GM21515 (cell line): ENCODE data around the gene TYMP.
A peak's percentile ranks its signal among the peaks of the same experiment; 100 is the strongest.
"Not testable (repeated sequence)": the region's sequence is repeated elsewhere in the genome, so short reads cannot be mapped to it uniquely, and the experiment has no call there.

Experiments
- ATAC-seq: cut with Tn5 transposase; IDR thresholded peaks from one replicate; pipeline ENCODE4 v1.9.1; 2021; ENCODE audit not compliant: unreplicated experiment

The TYMP gene

GRCh38 chr22:50542416-50542927 is 12.7 kb upstream of the TYMP start:
- ATAC-seq, result no peak

- ATAC-seq, result not testable (repeated sequence)
Measured at GRCh38 chr22:50541667-50542026, 11.8 kb upstream of the TYMP start.

- no peak for ATAC-seq
Measured at GRCh38 chr22:50540381-50540780, 10.6 kb upstream of the TYMP start.

GRCh38 chr22:50537765-50538164 is 8.0 kb upstream of the TYMP start:
- no peak for ATAC-seq

- no peak for ATAC-seq
Measured at GRCh38 chr22:50536226-50536625, 6.4 kb upstream of the TYMP start.

GRCh38 chr22:50535113-50535512 is 5.3 kb upstream of the TYMP start:
- ATAC-seq, result no peak

GRCh38 chr22:50533856-50534711 is 4.3 kb upstream of the TYMP start:
- ATAC-seq, result not testable (repeated sequence)

- ATAC-seq, result no peak
Measured at GRCh38 chr22:50532824-50533796, 3.3 kb upstream of the TYMP start.

- ATAC-seq, result no peak
Measured at GRCh38 chr22:50531962-50532674, 2.3 kb upstream of the TYMP start.

GRCh38 chr22:50531546-50531961 is 1.7 kb upstream of the TYMP start:
- ATAC-seq, result no peak

GRCh38 chr22:50530877-50531545 is 1.2 kb upstream of the TYMP start:
- ATAC-seq, result no peak

- ATAC-seq, result no peak
Measured at GRCh38 chr22:50530580-50530876, 716 bp upstream of the TYMP start.

- ATAC-seq, result no peak
Measured at GRCh38 chr22:50529416-50529896, 356 bp downstream of the TYMP start.

GRCh38 chr22:50528682-50529415 is 963 bp downstream of the TYMP start:
- no peak for ATAC-seq

- no peak for ATAC-seq
Measured at GRCh38 chr22:50527921-50528681, 1.7 kb downstream of the TYMP start.

GRCh38 chr22:50526834-50527801 is 2.7 kb downstream of the TYMP start:
- no peak for ATAC-seq

- ATAC-seq, result peak; percentile 24
Measured at GRCh38 chr22:50526108-50526833, 3.5 kb downstream of the TYMP start.

GRCh38 chr22:50525858-50526107 is 4.0 kb downstream of the TYMP start:
- peak; percentile 19 for ATAC-seq
